CD4-positive, alpha-beta memory T cell (primary cell): ENCODE data around the gene PLEKHH2. TPM values are rescaled to one million over a fixed set of nuclear protein-coding genes. Genes with fewer than 3 reads are reported as not detected.
"Not testable (repeated sequence)": the region's sequence is repeated elsewhere in the genome, so short reads cannot be mapped to it uniquely, and the experiment has no call there.

Experiments
- CTCF ChIA-PET: fragments of 350-600 bp; sonication (Branson Sonifier 250); formaldehyde crosslinking; loops from one replicate; lab custom pipeline; 2021; ENCODE audit warnings: inconsistent platforms; ENCODE audit not compliant: partially characterized antibody; lab: Charles Lee
- POLR2A ChIA-PET: fragments of 350-600 bp; sonication (Branson Sonifier 250); formaldehyde crosslinking; loops from one replicate; lab custom pipeline; 2021; ENCODE audit not compliant: partially characterized antibody; lab: Charles Lee
- DNase-seq, 5 donors: peaks; one replicate each; pipeline versions ENCODE4 v3.0.0 to v3.0.0-alpha.2; 2020 to 2022; ENCODE audit warnings: mixed read lengths in 1 of 5
- H3K27ac ChIP-seq: one replicate; pipeline ENCODE4 v1.7.0; 2013; ENCODE audit warnings: low read depth, low read length
- H3K27me3 ChIP-seq: 2 replicates; pipeline ENCODE4 v1.7.0; 2013; ENCODE audit warnings: mild to moderate bottlenecking, low read length, moderate library complexity; ENCODE audit not compliant: insufficient read depth
- H3K36me3 ChIP-seq: 2 replicates; pipeline ENCODE4 v1.7.0; 2013; ENCODE audit warnings: mild to moderate bottlenecking, low read length, moderate library complexity; ENCODE audit not compliant: insufficient read depth
- H3K4me1 ChIP-seq: 2 replicates; pipeline ENCODE4 v1.7.0; 2013; ENCODE audit warnings: mild to moderate bottlenecking, low read length, moderate library complexity; ENCODE audit not compliant: insufficient read depth
- H3K4me3 ChIP-seq, 2 donors: one replicate each; pipeline ENCODE4 v1.7.0; 2013; ENCODE audit warnings: low read length in 2 of 2, mild to moderate bottlenecking in 1 of 2
- H3K9me3 ChIP-seq, 2 donors: one replicate each; pipeline ENCODE4 v1.7.0; 2013; ENCODE audit warnings: low read length in 2 of 2, control low read depth in 1 of 2; ENCODE audit not compliant: control insufficient read depth in 1 of 2
- H3K27ac Mint-ChIP-seq, 7 donors: one replicate each; pipeline ENCODE4 v1.8.0; 2020 to 2021; ENCODE audit warnings: mixed read lengths in 7 of 7, mild to moderate bottlenecking in 6 of 7, inconsistent platforms in 3 of 7, moderate library complexity in 3 of 7
- H3K27me3 Mint-ChIP-seq, 2 donors: one replicate each; pipeline ENCODE4 v1.8.0; 2020 to 2021; ENCODE audit warnings: mixed read lengths in 2 of 2
- H3K36me3 Mint-ChIP-seq, 2 donors: one replicate each; pipeline ENCODE4 v1.8.0; 2020 to 2021; ENCODE audit warnings: mixed read lengths in 2 of 2, inconsistent platforms in 1 of 2, mild to moderate bottlenecking in 1 of 2
- H3K4me1 Mint-ChIP-seq, 4 donors: one replicate each; pipeline ENCODE4 v1.8.0; 2020 to 2021; ENCODE audit warnings: mixed read lengths in 4 of 4, mild to moderate bottlenecking in 1 of 4
- H3K4me3 Mint-ChIP-seq, 8 donors: one replicate each; pipeline ENCODE4 v1.8.0; 2020 to 2021; ENCODE audit warnings: mixed read lengths in 8 of 8, mild to moderate bottlenecking in 7 of 8, moderate library complexity in 6 of 8, inconsistent platforms in 3 of 8
- H3K9me3 Mint-ChIP-seq, 8 donors: one replicate each; pipeline ENCODE4 v1.8.0; 2020 to 2021; ENCODE audit warnings: mixed read lengths in 8 of 8, mild to moderate bottlenecking in 5 of 8, inconsistent platforms in 3 of 8, moderate library complexity in 1 of 8
- intact Hi-C: fragments of 100-400 bp; cut with micrococcal nuclease; formaldehyde crosslinking; loops from one replicate; pipeline ENCODE4 v1.15.1; 2023
- polyA plus RNA-seq, 2 donors: library from polyadenylated mRNA; unstranded; fragments of 300-500 nt; fragmentation: Illumina TruSeq; gene quantifications; one replicate each; pipeline ENCODE4 v1.2.3, GENCODE V29; 2021
- total RNA-seq, 2 experiments: library from RNA; stranded (reverse); gene quantifications; one replicate each; pipeline ENCODE4 v1.2.3, GENCODE V29; 2021

The PLEKHH2 gene
- total RNA-seq = 1 to 10 TPM; 1.2 TPM
- polyA plus RNA-seq = not detected

- Mint-ChIP-seq H3K4me3 (peak within 1 kb of the TSS; percentile 89 to 96 (median 94)), H3K27ac (peak within 1 kb of the TSS; percentile 58 to 95 (median 73)), H3K9me3 (peaks cover 0 to 13% (median 11%) of the 10 kb centered on the region in 8 donors), H3K27me3 (peaks cover 20 to 22% of the 10 kb centered on the region in 2 donors), H3K36me3 (peaks cover 0 to 3% of the 10 kb centered on the region in 2 donors), H3K4me1 (peaks cover 7 to 15% (median 14%) of the 10 kb centered on the region in 4 donors)
- ChIA-PET POLR2A (interaction anchor here (0.9 to 1.0 kb wide), 2 partner anchors 41 to 826 kb away, joined by 3 to 5 read pairs; partner anchors contain the start of gene THADA), CTCF (interaction anchor here (0.7 to 1.1 kb wide), 3 partner anchors 24 to 39 kb away, joined by 3 read pairs; no protein-coding TSS in a partner anchor)
- intact Hi-C loops = loop anchor here (10.0 kb wide), 1 partner anchor 138 kb away; the partner anchor contains the start of gene DYNC2LI1
- no peaks in the 10 kb centered on the region for H3K27me3 ChIP-seq
- no peaks in the 10 kb centered on the region for H3K36me3 ChIP-seq
- no peak within 1 kb of the TSS for H3K27ac ChIP-seq
- peak within 1 kb of the TSS; percentile 45 to 66 for H3K4me3 ChIP-seq
- peaks cover 4% of the 10 kb centered on the region for H3K4me1 ChIP-seq
- H3K9me3 ChIP-seq = no peaks in the 10 kb centered on the region
- DNase-seq = peak; percentile 80 to 84 (median 80)
Measured at GRCh38 chr2:43637030-43637803, at the start of gene PLEKHH2. Gene PLEKHH2 (plus strand): TSS chr2:43637260. CDS start chr2:43644674, 7,414 bp downstream.

DNA sequence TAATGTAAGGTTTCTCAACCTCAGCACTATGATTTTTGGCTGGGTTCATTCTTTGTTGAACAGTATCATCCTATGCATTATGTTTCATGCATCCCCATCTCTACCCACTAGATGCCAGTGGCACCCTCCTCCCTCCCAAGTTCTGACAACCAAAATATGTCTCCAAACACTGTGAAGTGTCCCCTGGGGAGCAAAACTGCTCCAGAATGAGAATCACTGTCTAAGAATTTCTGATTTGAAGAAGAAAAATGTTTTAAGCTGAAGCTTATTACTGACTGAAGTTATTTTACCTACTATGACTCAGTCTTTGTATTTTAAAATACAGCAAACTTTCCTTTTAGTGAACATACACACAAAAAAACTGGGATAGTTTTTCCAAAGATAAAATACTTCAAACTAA is 44.6 kb upstream of the PLEKHH2 start:
- H3K9me3 Mint-ChIP-seq = peaks cover 0 to 2% (median 0%) of the 10 kb centered on the region in 8 donors
- CTCF ChIA-PET = no interaction called here
- no peak for DNase-seq
- Histone ChIP-seq H3K9me3 (no peaks in the 10 kb centered on the region), H3K4me1 (peaks cover 28% of the 10 kb centered on the region), H3K27ac (no peak overlapping the region), H3K27me3 (no peaks in the 10 kb centered on the region), H3K4me3 (no peak overlapping the region), H3K36me3 (peaks cover 31% of the 10 kb centered on the region)
- no peak overlapping the region for H3K4me3 Mint-ChIP-seq
- POLR2A ChIA-PET = no interaction called here
- H3K27me3 Mint-ChIP-seq = no peaks in the 10 kb centered on the region
- peaks cover 10 to 53% of the 10 kb centered on the region in 2 donors for H3K36me3 Mint-ChIP-seq
- H3K4me1 Mint-ChIP-seq = peaks cover 23 to 44% (median 31%) of the 10 kb centered on the region in 4 donors
- intact Hi-C loops = no loop called here
- H3K27ac Mint-ChIP-seq = no peak overlapping the region

DNA sequence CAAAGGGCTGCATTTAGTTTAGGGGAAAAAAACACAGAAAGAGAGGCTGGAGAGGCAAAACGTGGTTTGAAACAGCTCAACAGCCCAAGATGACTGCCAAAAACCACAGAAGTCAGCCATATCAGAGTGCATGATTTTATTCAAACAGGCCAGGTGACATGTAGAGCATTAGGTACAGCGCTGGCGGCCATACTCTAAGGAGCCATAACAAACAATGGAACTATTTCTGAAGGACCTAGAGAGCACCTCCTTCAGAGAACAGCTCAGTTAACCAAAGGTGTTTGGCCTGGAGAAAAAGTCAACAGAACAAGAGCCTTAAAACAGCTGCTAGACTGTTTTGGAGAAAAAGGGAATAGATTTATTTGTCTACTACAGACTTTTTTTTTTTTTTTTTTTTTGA is 43.8 kb upstream of the PLEKHH2 start:
- peak overlapping the region in 5 of 8 donors; percentile 5 to 71 (median 36) for H3K4me3 Mint-ChIP-seq

DNA sequence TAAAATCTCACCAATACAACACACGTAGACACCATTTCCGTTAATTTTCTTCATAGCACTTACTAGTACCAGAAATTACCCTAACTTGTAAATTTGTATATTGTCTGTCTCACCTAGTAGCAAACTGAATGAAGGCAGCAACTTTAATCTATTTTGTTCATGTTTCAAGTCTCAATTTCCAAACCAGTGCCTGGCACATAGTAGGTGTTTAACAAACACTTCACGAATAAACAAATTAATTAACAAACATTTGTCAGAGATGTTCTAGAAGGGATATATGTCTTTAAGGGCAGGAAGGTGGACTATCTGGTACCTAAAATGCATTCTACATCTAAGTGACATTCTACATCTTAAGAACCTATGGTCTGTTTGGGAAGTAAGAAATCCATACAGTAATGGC is 42.2 kb upstream of the PLEKHH2 start:
- Mint-ChIP-seq H3K4me1 (peaks cover 22 to 44% (median 30%) of the 10 kb centered on the region in 4 donors), H3K27me3 (no peaks in the 10 kb centered on the region), H3K27ac (peak overlapping the region; percentile 97 to 99 (median 99)), H3K9me3 (peaks cover 0 to 2% (median 0%) of the 10 kb centered on the region in 8 donors), H3K4me3 (peak overlapping the region; percentile 91 to 97 (median 96)), H3K36me3 (peaks cover 3 to 37% of the 10 kb centered on the region in 2 donors)
- POLR2A ChIA-PET = no interaction called here
- Histone ChIP-seq H3K36me3 (peaks cover 18% of the 10 kb centered on the region), H3K27me3 (no peaks in the 10 kb centered on the region), H3K4me3 (peak overlapping the region; percentile 73 to 82), H3K9me3 (no peaks in the 10 kb centered on the region), H3K27ac (peak overlapping the region; percentile 89), H3K4me1 (peaks cover 28% of the 10 kb centered on the region)
- DNase-seq = no peak
- intact Hi-C loops = loop anchor here (5.0 kb wide), 1 partner anchor 368 kb away; the partner anchor contains the start of gene ZFP36L2
- CTCF ChIA-PET = interaction anchor here (1.1 to 1.2 kb wide), 2 partner anchors 14 to 45 kb away, joined by 3 read pairs; no protein-coding TSS in a partner anchor

More for the DNA sequence above, 43.8 kb upstream of the PLEKHH2 start:
- no peak overlapping the region for H3K4me3 ChIP-seq
- ChIA-PET CTCF (interaction anchor here (0.6 to 0.7 kb wide), 2 partner anchors 16 to 780 kb away, joined by 3 to 5 read pairs; no protein-coding TSS in a partner anchor), POLR2A (no interaction called here)
- H3K9me3 Mint-ChIP-seq = peaks cover 0 to 2% (median 0%) of the 10 kb centered on the region in 8 donors
- H3K27ac Mint-ChIP-seq = peak overlapping the region in 4 of 7 donors; percentile 1 to 65 (median 53)
- DNase-seq = no peak
- peaks cover 22 to 44% (median 30%) of the 10 kb centered on the region in 4 donors for H3K4me1 Mint-ChIP-seq
- H3K36me3 ChIP-seq = peaks cover 25% of the 10 kb centered on the region
- no peaks in the 10 kb centered on the region for H3K27me3 ChIP-seq
- intact Hi-C loops = no loop called here
- no peak overlapping the region for H3K27ac ChIP-seq
- no peaks in the 10 kb centered on the region for H3K27me3 Mint-ChIP-seq
- no peaks in the 10 kb centered on the region for H3K9me3 ChIP-seq
- peaks cover 7 to 45% of the 10 kb centered on the region in 2 donors for H3K36me3 Mint-ChIP-seq
- H3K4me1 ChIP-seq = peaks cover 28% of the 10 kb centered on the region

GRCh38 chr2:43595603-43596412 is 41.3 kb upstream of the PLEKHH2 start, which contains the start of gene THADA:
Gene THADA (minus strand): TSS chr2:43596038. CDS start chr2:43592392, 3,646 bp downstream.
- CTCF ChIA-PET = interaction anchor here (0.9 to 5.0 kb wide), 12 partner anchors 10 to 787 kb away, joined by 3 to 38 read pairs (median 4); no protein-coding TSS in a partner anchor
- H3K36me3 Mint-ChIP-seq = peaks cover 3 to 30% of the 10 kb centered on the region in 2 donors

GRCh38 chr2:43600596-43600995 is 36.5 kb upstream of the PLEKHH2 start:
- DNase-seq, H3K9me3 Mint-ChIP-seq, H3K9me3 ChIP-seq, CTCF ChIA-PET, H3K36me3 ChIP-seq, POLR2A ChIA-PET, H3K27me3 Mint-ChIP-seq, H3K27me3 ChIP-seq, H3K27ac ChIP-seq, H3K4me3 Mint-ChIP-seq, H3K27ac Mint-ChIP-seq, H3K36me3 Mint-ChIP-seq, H3K4me3 ChIP-seq, intact Hi-C loops: not testable (repeated sequence)
- H3K4me1 Mint-ChIP-seq = peaks cover 9 to 26% (median 14%) of the 10 kb centered on the region in 4 donors
- H3K4me1 ChIP-seq = peaks cover 15% of the 10 kb centered on the region

More at GRCh38 chr2:43595603-43596412, 41.3 kb upstream of the PLEKHH2 start, which contains the start of gene THADA:
- H3K9me3 Mint-ChIP-seq = peaks cover 0 to 2% (median 0%) of the 10 kb centered on the region in 8 donors
- Histone ChIP-seq H3K36me3 (peaks cover 10% of the 10 kb centered on the region), H3K4me3 (peak within 1 kb of the TSS; percentile 73 to 82), H3K27me3 (no peaks in the 10 kb centered on the region), H3K4me1 (peaks cover 28% of the 10 kb centered on the region), H3K9me3 (no peaks in the 10 kb centered on the region), H3K27ac (peak within 1 kb of the TSS; percentile 89)
- intact Hi-C loops = loop anchor here (1.0 to 5.0 kb wide), 3 partner anchors 13 to 786 kb away; partner anchors contain the start of gene ZFP36L2
- DNase-seq = peak; percentile 93 to 95 (median 95)
- peaks cover 22 to 44% (median 30%) of the 10 kb centered on the region in 4 donors for H3K4me1 Mint-ChIP-seq
- peak within 1 kb of the TSS; percentile 91 to 97 (median 96) for H3K4me3 Mint-ChIP-seq
- no peaks in the 10 kb centered on the region for H3K27me3 Mint-ChIP-seq
- POLR2A ChIA-PET = interaction anchor here (0.6 to 3.2 kb wide), 16 partner anchors 9 to 1384 kb away, joined by 3 to 53 read pairs (median 5); partner anchors contain the start of genes COX7A2L and ZFP36L2
- H3K27ac Mint-ChIP-seq = peak within 1 kb of the TSS; percentile 97 to 99 (median 99)
